Ecto neural progenitor cell (in vitro differentiated cells): ENCODE measurements around the gene B2M.
A peak's percentile ranks its signal among the peaks of the same experiment; 100 is the strongest.
"Not testable (repeated sequence)": the region's sequence is repeated elsewhere in the genome, so short reads cannot be mapped to it uniquely, and the experiment has no call there.

Source experiments
- DNase-seq: peaks from one replicate; pipeline ENCODE4 v3.0.0-alpha.2; 2018; ENCODE audit warnings: low spot score

The B2M gene

DNA sequence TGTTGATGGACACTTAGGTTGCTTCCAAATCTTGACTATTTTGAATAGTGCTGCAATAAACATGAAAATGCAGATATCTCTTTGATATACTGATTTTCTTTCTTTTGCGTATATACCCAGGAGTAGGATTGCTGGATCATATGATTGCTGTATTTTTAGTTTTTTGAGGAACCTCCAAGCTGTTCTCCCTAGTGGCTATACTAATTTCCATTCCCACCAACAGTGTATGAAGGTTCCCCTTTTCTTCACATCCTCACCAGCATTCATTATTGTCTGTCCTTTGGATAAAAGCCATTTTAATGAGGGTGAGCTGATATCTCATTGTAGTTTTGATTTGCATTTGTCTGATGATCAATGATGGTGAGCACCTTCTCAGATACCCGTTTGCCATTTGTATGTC is 12.7 kb upstream of the B2M start:
- no peak for DNase-seq

DNA sequence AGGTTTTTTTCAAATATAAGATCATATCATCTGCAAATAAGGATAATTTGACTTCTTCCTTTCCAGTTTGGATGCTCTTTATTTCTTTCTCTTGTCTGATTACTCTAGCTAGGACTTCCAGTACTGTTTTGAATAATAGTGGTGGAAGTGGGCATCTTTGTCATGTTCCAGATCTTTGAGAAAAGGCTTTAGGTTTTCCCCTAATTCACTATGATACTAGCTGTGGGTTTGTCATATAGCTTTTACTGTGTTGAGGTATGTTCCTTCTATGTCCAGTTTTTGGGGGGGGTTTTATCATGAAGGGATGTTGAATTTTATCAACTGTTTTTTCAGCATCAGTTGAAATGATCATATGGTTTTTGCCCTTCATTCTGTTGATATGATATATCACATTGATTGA is 10.6 kb upstream of the B2M start:
- DNase-seq: not testable (repeated sequence)

DNA sequence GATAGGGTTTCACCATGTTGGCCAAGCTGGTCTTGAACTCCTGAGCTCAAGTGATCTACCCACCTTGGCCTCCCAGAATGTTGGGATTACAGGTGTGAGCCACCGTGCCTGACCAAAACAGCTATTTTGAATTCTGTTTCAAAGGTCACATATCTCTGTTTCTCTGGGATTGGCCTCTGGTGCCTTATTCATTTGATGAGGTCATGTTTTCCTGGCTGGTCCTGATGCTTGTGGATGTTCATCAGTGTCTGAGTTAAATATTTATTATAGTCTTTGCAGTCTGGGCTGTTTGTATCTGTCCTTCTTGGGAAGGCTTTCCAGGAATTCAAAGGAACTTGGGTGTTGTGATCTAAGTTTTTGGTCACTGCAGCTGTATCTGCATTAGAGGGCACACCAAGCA is 5.3 kb upstream of the B2M start:
- DNase-seq: no peak

DNA sequence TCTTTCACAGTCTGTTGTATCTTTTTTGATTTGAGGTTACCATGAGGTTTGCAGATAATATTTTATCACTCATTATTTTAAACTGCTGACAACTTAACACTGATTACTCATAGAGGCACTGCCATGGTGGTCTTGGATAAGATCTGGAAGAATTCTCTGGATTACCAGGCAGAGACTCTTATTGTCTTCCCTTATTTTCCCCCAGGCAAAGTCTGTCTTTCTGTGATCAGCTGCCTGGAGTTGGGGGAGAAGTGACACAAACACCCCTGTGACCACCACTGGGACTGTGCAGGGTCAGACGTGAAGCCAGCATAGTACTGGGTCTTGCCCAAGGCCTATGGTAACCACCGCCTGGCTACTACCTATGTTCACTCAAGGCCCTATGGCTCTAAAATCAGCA is 4.9 kb upstream of the B2M start:
- no peak for DNase-seq

DNA sequence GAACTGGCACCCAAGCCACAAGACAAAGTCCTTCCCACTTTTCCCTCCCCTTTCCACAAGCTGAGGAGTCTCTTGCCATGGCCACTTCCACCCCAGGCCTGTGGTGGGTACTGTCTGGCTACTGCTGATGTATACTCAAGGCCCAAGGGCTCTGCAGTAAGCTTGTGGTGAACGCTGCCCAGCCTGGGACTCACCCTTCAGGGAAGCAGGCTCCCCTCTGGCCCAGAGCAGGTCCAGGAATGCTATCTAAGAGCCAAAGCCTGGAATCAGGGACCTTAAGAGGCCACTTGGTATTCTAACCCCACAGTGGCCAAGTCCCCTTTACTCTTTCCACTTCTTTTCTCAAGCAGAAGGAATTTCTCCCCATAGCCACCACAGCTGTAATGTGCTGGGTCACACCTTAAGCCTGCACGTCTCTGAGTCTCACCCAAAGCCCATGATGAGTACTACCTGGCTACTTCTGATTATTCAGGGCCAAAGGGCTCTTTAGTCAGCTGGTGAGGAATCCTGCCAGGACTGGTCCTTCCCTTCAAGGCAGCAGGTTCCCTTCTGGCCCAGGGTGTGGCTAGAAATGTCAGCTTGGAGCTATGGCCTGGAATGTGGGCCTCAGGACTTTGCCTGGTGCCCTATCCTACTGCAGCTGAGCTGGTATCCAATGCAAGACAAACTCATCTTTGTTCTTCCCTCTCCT is 4.2 kb upstream of the B2M start:
- no peak for DNase-seq

DNA sequence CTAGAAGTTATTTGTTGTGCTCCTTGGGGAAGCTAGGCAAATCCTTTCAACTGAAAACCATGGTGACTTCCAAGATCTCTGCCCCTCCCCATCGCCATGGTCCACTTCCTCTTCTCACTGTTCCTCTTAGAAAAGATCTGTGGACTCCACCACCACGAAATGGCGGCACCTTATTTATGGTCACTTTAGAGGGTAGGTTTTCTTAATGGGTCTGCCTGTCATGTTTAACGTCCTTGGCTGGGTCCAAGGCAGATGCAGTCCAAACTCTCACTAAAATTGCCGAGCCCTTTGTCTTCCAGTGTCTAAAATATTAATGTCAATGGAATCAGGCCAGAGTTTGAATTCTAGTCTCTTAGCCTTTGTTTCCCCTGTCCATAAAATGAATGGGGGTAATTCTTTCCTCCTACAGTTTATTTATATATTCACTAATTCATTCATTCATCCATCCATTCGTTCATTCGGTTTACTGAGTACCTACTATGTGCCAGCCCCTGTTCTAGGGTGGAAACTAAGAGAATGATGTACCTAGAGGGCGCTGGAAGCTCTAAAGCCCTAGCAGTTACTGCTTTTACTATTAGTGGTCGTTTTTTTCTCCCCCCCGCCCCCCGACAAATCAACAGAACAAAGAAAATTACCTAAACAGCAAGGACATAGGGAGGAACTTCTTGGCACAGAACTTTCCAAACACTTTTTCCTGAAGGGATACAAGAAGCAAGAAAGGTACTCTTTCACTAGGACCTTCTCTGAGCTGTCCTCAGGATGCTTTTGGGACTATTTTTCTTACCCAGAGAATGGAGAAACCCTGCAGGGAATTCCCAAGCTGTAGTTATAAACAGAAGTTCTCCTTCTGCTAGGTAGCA is 851 bp upstream of the B2M start:
- no peak for DNase-seq

DNA sequence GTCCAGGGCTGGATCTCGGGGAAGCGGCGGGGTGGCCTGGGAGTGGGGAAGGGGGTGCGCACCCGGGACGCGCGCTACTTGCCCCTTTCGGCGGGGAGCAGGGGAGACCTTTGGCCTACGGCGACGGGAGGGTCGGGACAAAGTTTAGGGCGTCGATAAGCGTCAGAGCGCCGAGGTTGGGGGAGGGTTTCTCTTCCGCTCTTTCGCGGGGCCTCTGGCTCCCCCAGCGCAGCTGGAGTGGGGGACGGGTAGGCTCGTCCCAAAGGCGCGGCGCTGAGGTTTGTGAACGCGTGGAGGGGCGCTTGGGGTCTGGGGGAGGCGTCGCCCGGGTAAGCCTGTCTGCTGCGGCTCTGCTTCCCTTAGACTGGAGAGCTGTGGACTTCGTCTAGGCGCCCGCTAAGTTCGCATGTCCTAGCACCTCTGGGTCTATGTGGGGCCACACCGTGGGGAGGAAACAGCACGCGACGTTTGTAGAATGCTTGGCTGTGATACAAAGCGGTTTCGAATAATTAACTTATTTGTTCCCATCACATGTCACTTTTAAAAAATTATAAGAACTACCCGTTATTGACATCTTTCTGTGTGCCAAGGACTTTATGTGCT is 527 bp downstream of the B2M start:
- DNase-seq: no peak

DNA sequence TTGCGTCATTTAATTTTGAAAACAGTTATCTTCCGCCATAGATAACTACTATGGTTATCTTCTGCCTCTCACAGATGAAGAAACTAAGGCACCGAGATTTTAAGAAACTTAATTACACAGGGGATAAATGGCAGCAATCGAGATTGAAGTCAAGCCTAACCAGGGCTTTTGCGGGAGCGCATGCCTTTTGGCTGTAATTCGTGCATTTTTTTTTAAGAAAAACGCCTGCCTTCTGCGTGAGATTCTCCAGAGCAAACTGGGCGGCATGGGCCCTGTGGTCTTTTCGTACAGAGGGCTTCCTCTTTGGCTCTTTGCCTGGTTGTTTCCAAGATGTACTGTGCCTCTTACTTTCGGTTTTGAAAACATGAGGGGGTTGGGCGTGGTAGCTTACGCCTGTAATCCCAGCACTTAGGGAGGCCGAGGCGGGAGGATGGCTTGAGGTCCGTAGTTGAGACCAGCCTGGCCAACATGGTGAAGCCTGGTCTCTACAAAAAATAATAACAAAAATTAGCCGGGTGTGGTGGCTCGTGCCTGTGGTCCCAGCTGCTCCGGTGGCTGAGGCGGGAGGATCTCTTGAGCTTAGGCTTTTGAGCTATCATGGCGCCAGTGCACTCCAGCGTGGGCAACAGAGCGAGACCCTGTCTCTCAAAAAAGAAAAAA is 1.2 kb downstream of the B2M start:
- DNase-seq: peak; percentile 44

DNA sequence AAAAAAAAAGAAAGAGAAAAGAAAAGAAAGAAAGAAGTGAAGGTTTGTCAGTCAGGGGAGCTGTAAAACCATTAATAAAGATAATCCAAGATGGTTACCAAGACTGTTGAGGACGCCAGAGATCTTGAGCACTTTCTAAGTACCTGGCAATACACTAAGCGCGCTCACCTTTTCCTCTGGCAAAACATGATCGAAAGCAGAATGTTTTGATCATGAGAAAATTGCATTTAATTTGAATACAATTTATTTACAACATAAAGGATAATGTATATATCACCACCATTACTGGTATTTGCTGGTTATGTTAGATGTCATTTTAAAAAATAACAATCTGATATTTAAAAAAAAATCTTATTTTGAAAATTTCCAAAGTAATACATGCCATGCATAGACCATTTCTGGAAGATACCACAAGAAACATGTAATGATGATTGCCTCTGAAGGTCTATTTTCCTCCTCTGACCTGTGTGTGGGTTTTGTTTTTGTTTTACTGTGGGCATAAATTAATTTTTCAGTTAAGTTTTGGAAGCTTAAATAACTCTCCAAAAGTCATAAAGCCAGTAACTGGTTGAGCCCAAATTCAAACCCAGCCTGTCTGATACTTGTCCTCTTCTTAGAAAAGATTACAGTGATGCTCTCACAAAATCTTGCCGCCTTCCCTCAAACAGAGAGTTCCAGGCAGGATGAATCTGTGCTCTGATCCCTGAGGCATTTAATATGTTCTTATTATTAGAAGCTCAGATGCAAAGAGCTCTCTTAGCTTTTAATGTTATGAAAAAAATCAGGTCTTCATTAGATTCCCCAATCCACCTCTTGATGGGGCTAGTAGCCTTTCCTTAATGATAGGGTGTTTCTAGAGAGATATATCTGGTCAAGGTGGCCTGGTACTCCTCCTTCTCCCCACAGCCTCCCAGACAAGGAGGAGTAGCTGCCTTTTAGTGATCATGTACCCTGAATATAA is 2.0 kb downstream of the B2M start:
- no peak for DNase-seq

DNA sequence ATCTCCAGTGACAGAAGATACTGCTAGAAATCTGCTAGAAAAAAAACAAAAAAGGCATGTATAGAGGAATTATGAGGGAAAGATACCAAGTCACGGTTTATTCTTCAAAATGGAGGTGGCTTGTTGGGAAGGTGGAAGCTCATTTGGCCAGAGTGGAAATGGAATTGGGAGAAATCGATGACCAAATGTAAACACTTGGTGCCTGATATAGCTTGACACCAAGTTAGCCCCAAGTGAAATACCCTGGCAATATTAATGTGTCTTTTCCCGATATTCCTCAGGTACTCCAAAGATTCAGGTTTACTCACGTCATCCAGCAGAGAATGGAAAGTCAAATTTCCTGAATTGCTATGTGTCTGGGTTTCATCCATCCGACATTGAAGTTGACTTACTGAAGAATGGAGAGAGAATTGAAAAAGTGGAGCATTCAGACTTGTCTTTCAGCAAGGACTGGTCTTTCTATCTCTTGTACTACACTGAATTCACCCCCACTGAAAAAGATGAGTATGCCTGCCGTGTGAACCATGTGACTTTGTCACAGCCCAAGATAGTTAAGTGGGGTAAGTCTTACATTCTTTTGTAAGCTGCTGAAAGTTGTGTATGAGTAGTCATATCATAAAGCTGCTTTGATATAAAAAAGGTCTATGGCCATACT is 4.0 kb downstream of the B2M start:
- DNase-seq: no peak

DNA sequence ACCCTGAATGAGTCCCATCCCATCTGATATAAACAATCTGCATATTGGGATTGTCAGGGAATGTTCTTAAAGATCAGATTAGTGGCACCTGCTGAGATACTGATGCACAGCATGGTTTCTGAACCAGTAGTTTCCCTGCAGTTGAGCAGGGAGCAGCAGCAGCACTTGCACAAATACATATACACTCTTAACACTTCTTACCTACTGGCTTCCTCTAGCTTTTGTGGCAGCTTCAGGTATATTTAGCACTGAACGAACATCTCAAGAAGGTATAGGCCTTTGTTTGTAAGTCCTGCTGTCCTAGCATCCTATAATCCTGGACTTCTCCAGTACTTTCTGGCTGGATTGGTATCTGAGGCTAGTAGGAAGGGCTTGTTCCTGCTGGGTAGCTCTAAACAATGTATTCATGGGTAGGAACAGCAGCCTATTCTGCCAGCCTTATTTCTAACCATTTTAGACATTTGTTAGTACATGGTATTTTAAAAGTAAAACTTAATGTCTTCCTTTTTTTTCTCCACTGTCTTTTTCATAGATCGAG is 4.5 kb downstream of the B2M start:
- DNase-seq: no peak

DNA sequence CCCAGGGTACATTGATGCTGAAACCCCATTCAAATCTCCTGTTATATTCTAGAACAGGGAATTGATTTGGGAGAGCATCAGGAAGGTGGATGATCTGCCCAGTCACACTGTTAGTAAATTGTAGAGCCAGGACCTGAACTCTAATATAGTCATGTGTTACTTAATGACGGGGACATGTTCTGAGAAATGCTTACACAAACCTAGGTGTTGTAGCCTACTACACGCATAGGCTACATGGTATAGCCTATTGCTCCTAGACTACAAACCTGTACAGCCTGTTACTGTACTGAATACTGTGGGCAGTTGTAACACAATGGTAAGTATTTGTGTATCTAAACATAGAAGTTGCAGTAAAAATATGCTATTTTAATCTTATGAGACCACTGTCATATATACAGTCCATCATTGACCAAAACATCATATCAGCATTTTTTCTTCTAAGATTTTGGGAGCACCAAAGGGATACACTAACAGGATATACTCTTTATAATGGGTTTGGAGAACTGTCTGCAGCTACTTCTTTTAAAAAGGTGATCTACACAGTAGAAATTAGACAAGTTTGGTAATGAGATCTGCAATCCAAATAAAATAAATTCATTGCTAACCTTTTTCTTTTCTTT is 5.8 kb downstream of the B2M start:
- DNase-seq: no peak

DNA sequence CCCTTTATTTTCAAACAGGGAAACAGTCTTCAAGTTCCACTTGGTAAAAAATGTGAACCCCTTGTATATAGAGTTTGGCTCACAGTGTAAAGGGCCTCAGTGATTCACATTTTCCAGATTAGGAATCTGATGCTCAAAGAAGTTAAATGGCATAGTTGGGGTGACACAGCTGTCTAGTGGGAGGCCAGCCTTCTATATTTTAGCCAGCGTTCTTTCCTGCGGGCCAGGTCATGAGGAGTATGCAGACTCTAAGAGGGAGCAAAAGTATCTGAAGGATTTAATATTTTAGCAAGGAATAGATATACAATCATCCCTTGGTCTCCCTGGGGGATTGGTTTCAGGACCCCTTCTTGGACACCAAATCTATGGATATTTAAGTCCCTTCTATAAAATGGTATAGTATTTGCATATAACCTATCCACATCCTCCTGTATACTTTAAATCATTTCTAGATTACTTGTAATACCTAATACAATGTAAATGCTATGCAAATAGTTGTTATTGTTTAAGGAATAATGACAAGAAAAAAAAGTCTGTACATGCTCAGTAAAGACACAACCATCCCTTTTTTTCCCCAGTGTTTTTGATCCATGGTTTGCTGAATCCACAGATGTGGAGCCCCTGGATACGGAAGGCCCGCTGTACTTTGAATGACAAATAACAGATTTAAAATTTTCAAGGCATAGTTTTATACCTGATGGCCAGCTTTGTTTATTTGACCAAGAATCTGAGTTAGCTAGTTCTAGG is 7.0 kb downstream of the B2M start:
- no peak for DNase-seq

DNA sequence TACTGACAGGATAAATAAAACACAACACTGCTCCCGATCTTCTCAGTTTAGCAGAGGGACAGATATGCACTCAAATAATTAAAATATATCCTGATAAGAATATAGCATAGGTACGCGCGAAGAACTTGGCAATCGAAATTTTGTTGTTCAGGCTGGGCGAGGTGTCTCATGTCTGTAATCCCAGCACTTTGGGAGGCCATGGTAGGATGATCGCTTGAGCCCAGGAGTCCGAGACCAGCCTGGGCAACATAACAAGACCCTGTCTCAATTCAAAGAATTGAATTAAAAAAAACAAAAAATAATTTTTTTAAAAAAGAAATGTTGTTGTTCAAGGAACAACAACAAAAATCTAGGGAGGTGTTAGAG is 7.6 kb downstream of the B2M start:
- no peak for DNase-seq

DNA sequence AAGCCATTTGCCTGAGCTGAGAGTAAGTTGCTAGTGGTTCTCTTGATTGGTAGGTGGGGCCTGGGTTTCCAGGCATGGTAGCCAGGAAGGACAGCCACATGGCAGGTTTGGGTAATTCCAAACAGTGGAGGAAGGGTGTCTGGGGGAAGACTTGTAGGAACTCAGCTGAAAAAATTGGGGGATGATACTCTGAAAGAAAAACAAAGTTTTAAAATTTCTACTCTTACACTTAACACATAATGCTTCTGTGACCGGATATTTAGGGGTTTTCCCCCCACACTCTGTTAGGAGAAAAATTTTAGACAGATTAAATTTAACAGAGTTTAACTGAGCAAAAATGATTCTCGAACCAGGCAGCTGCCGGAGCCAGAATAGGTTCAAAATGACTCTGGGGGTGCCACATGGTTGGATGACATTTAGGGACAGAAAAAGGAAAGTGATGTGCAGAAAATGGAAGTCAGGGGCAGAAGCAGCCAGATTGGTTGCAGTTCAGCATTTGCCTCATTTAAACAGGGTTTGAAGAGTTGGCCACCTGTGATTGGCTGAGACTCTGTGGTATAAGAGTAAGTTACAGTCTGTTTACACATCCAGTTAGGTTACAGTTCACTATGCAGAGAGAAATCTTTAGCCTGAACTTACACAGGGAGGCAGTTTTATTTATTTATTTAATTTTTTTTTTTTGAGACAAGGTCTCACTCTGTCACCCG is 8.1 kb downstream of the B2M start:
- no peak for DNase-seq

DNA sequence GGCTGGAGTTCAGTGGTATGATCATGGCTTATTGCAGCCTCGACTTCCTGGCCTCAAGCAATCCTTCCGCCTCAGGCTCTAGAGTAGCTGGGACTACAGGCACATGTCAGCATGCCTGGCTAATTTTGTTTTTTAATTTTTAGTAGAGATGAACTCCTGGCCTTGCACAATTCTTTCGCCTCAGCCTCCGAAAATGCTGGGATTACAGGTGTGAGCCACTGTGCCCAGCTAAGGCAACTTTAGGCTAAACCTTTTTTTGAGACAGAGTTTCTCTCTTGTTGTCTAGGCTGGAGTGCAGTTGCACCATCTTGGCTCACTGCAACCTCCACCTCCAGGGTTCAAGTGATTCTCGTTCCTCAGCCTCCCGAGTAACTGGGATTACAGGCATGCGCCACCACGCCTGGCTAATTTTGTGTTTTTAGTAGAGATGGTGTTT is 8.7 kb downstream of the B2M start:
- DNase-seq: not testable (repeated sequence)

DNA sequence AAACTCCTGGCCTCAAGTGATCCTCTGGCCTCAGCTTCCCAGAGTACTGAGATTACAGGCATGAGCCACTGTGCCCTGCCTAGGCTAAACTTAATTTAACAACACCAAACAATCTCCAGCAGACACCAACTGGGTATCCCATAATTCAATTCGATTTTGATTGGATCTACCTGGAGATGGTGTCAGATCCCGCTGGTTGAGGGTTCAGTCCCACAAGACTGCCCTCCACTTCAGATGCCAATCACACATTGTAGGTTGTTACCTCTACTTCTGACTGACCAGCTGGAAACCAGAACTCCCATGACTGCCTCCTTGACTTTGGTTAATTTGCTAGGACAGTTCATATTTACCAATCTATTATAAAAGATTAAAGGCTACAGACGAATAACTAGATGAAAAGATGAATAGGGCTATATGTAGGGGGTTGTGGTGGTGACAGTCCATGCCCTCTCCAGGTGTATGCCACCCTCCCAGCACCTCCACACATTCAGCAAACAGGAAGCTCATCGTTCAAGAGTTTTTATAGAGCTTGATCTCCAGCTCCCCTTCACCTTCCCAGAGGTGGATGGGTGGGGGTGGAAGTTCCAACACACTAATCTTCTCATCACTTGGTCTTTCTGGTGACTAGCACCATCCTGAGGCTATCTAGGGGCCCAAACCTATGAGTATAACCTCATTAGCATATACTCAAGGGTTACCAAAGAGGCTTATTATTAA is 9.3 kb downstream of the B2M start:
- DNase-seq: no peak

DNA sequence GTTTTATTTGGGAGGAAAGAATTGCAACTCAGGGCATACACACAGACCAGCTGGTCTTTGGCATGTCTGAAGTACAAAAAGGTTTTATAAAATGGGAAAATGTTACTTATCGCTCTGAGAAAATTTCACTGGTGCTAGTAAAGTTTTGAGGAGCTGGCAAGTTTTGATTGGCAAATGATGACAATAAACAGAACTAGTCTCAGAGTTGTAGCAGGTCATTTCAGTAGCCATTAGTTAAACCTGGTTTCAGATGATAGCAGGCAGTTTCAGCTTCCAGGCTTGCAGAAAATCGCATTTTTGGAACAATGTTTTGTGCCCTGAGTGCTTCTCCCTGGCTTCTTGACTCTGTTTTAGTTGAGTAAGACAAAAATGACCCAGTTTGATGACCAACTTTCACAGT is 10.7 kb downstream of the B2M start:
- no peak for DNase-seq
